ENCODE measurements around the gene GALC. TPM values are rescaled to one million over a fixed set of nuclear protein-coding genes. Genes with fewer than 3 reads are reported as not detected.

The GALC gene
- total and polyA plus RNA-seq, 12 donors = 8.3 to 330 (median 37.3) TPM

DNA sequence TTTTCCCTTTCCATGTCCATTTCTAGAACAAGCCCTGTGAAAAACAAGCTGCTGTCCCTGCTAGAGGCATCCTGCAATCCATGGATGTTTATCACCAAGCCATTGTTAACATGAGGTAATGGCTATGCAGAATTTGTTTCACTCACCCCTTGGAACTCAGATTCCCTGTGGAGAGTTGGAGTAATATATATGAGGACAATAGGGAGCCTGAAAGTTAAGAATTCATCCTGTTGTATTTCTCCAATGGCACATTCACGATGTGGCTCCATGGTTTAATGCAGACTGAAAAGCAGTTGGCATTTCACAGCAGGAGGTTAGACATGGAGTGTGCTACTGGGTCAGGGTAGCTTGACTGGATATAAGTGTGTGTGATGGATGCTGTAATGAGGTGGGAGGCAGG is 44.3 kb upstream of the GALC start:
- Histone ChIP-seq H3K27me3 (no peaks in the 10 kb centered on the region), H3K9me3 (replicated peaks in 1 of 3) (no peaks in the 10 kb centered on the region), H3K36me3 (replicated peaks in 1 of 2) (no peaks in the 10 kb centered on the region), H3K27ac (no peak overlapping the region), H3K4me3 (no peak overlapping the region), H3K4me1 (replicated peaks in 1 of 2) (no peaks in the 10 kb centered on the region)
- DNase-seq = no peak
- 57 to 72% (median 70%) methylated on average over 1 of the region's 1 CpG for WGBS, 4 donors
- intact Hi-C loops (cut with DNase I) = no loop called here
- TF ChIP-seq, protein P1, sequence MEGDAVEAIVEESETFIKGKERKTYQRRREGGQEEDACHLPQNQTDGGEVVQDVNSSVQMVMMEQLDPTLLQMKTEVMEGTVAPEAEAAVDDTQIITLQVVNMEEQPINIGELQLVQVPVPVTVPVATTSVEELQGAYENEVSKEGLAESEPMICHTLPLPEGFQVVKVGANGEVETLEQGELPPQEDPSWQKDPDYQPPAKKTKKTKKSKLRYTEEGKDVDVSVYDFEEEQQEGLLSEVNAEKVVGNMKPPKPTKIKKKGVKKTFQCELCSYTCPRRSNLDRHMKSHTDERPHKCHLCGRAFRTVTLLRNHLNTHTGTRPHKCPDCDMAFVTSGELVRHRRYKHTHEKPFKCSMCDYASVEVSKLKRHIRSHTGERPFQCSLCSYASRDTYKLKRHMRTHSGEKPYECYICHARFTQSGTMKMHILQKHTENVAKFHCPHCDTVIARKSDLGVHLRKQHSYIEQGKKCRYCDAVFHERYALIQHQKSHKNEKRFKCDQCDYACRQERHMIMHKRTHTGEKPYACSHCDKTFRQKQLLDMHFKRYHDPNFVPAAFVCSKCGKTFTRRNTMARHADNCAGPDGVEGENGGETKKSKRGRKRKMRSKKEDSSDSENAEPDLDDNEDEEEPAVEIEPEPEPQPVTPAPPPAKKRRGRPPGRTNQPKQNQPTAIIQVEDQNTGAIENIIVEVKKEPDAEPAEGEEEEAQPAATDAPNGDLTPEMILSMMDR (IDR thresholded peaks at IDR 0.05) = no peak
- no peak for TF ChIP-seq POLR2A (IDR thresholded peaks at IDR 0.05)

DNA sequence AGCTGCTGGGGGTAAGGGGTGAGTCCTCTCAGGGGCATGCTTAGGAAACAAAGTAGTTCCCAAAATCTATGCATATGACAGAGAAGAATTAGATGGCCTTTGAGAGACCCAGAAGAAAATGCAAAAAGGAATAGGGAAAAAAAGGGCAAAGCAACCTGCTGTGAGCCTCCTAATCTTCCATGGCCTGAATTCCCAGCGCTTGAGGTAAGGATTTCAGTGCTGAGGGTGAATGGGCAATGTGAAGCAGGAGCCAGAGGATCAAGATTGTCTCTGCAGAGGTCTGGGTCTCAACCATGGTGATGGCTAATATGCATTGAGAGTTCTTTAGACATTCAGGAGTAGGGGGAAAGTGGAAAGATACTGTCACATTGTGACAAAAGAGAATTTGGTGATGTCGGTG is 43.4 kb upstream of the GALC start:
- H3K27me3 ChIP-seq = no peaks in the 10 kb centered on the region
- no peaks in the 10 kb centered on the region for H3K9me3 ChIP-seq (replicated peaks in 1 of 3)
- H3K27ac ChIP-seq = no peak overlapping the region
- intact Hi-C loops (cut with DNase I) = no loop called here
- no peak overlapping the region for H3K4me3 ChIP-seq
- WGBS, 4 donors = 61 to 83% (median 73%) methylated on average over 2 of the region's 2 CpGs
- TF ChIP-seq, protein P1 (IDR thresholded peaks at IDR 0.05) = no peak
- no peak for TF ChIP-seq POLR2A (IDR thresholded peaks at IDR 0.05)
- DNase-seq = no peak
- no peaks in the 10 kb centered on the region for H3K36me3 ChIP-seq (replicated peaks in 1 of 2)
- no peaks in the 10 kb centered on the region for H3K4me1 ChIP-seq (replicated peaks in 1 of 2)

DNA sequence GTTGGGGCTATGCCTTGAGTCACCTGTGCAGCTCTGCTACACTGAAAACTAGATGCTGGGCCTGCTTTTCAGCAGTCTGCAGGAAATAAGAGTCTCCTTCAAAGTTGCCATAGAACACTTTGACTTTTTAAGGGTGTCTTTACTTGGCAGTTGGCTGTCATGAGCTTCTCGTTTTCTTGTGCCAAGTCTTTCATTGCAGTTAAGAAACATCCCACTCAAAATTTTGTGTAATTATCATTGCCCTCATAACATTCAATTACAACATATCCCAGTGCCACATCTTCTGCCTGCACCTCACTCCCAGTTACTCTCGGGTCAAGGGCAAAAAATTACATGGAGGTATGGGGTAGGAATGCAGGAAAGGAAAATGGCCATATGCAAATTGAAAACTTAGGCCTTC is 41.1 kb upstream of the GALC start:
- no peak for DNase-seq
- Histone ChIP-seq H3K27ac (no peak overlapping the region), H3K4me3 (no peak overlapping the region), H3K27me3 (no peaks in the 10 kb centered on the region), H3K9me3 (replicated peaks in 1 of 3) (no peaks in the 10 kb centered on the region), H3K4me1 (replicated peaks in 1 of 2) (no peaks in the 10 kb centered on the region), H3K36me3 (replicated peaks in 1 of 2) (no peaks in the 10 kb centered on the region)
- TF ChIP-seq POLR2A (IDR thresholded peaks at IDR 0.05) = no peak
- TF ChIP-seq, protein P1 (IDR thresholded peaks at IDR 0.05) = no peak
- 39 to 51% (median 43%) methylated on average over 2 of the region's 2 CpGs for WGBS, 4 donors
- intact Hi-C loops (cut with DNase I) = no loop called here

DNA sequence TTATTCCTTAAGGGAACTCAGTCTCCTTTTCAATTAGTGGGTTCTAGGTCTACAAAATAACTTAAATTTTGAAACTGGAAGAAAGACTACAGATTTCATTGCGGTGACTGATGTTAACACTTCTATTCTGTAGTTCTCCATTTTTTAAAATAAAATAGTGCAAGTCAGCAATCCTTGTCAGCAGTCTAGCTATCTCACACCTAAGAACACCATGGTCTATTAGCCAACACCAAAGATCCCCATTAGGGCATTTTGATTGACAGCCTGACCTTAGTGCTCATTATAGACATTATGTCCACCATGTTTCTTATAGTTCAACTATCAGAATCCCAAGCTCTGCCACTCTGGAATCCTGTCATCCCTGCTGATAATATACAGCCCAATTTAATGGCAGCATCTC is 39.4 kb upstream of the GALC start:
- Histone ChIP-seq H3K4me1 (replicated peaks in 1 of 2) (no peaks in the 10 kb centered on the region), H3K36me3 (replicated peaks in 1 of 2) (no peaks in the 10 kb centered on the region), H3K4me3 (no peak overlapping the region), H3K9me3 (replicated peaks in 1 of 3) (no peaks in the 10 kb centered on the region), H3K27ac (no peak overlapping the region), H3K27me3 (no peaks in the 10 kb centered on the region)
- intact Hi-C loops (cut with DNase I) = no loop called here
- no peak for DNase-seq
- WGBS, 4 donors = 82 to 90% (median 88%) methylated on average over 1 of the region's 1 CpG
- TF ChIP-seq POLR2A (IDR thresholded peaks at IDR 0.05) = no peak
- TF ChIP-seq, protein P1 (IDR thresholded peaks at IDR 0.05) = no peak

Measured in adrenal gland (tissue), 12 donors.